Trophoblast cell (in vitro differentiated cells and primary cell): ENCODE measurements around the gene SHQ1.
A peak's percentile ranks its signal among the peaks of the same experiment; 100 is the strongest.

Experiments used
- DNase-seq, 2 donors: peaks; one replicate each; pipeline ENCODE4 v3.0.0-alpha.2; 2016
- H2AFZ ChIP-seq: 2 replicates; pipeline ENCODE4 v1.6.1; 2013; ENCODE audit warnings: low read length, moderate library complexity, mild to moderate bottlenecking; ENCODE audit not compliant: insufficient read depth, poor library complexity
- H2AK5ac ChIP-seq: 2 replicates; pipeline ENCODE4 v1.6.1; 2013; ENCODE audit warnings: mild to moderate bottlenecking, low read length
- H2BK120ac ChIP-seq: 2 replicates; pipeline ENCODE4 v1.6.1; 2013; ENCODE audit warnings: low read length, mild to moderate bottlenecking, moderate library complexity; ENCODE audit not compliant: insufficient read depth, poor library complexity
- H2BK12ac ChIP-seq: 2 replicates; pipeline ENCODE4 v1.6.1; 2013; ENCODE audit warnings: mild to moderate bottlenecking, low read length, moderate library complexity
- H2BK5ac ChIP-seq: 2 replicates; pipeline ENCODE4 v1.6.1; 2013; ENCODE audit warnings: low read length, low read depth, moderate library complexity, mild to moderate bottlenecking; ENCODE audit not compliant: poor library complexity
- H3K14ac ChIP-seq: 2 replicates; pipeline ENCODE4 v1.6.1; 2013; ENCODE audit warnings: mild to moderate bottlenecking, low read length
- H3K18ac ChIP-seq: 2 replicates; pipeline ENCODE4 v1.6.1; 2013; ENCODE audit warnings: mild to moderate bottlenecking, low read length
- H3K23ac ChIP-seq: 2 replicates; pipeline ENCODE4 v1.6.1; 2013; ENCODE audit warnings: low read length
- H3K27ac ChIP-seq: 2 replicates; pipeline ENCODE4 v1.5.1; 2013; ENCODE audit warnings: low read depth, mild to moderate bottlenecking, inconsistent platforms, low read length, moderate library complexity
- H3K27me3 ChIP-seq: 2 replicates; pipeline ENCODE4 v1.6.1; 2013; ENCODE audit warnings: inconsistent platforms, mild to moderate bottlenecking, low read length, moderate library complexity; ENCODE audit not compliant: insufficient read depth
- H3K36me3 ChIP-seq, 2 experiments: 1 replicate in 1 of 2; 2 replicates in 1 of 2; pipeline ENCODE4 v1.6.1; 2013; ENCODE audit warnings: low read length in 2 of 2, mild to moderate bottlenecking in 2 of 2, moderate library complexity in 1 of 2; ENCODE audit not compliant: insufficient read depth in 2 of 2, control insufficient read depth in 1 of 2
- H3K4ac ChIP-seq: 2 replicates; pipeline ENCODE4 v1.6.1; 2013; ENCODE audit warnings: low read depth, mild to moderate bottlenecking, low read length, moderate library complexity
- H3K4me1 ChIP-seq, 2 experiments: 1 replicate in 1 of 2; 2 replicates in 1 of 2; pipeline ENCODE4 v1.6.1; 2013; ENCODE audit warnings: low read length in 2 of 2, mild to moderate bottlenecking in 2 of 2, moderate library complexity in 1 of 2; ENCODE audit not compliant: insufficient read depth in 2 of 2, control insufficient read depth in 1 of 2
- H3K4me2 ChIP-seq: 2 replicates; pipeline ENCODE4 v1.6.1; 2013; ENCODE audit warnings: inconsistent platforms, mild to moderate bottlenecking, low read length, moderate library complexity
- H3K4me3 ChIP-seq: 2 replicates; pipeline ENCODE4 v1.5.1; 2013; ENCODE audit warnings: mild to moderate bottlenecking, low read depth, low read length, inconsistent platforms
- H3K79me1 ChIP-seq: one replicate; pipeline ENCODE4 v1.6.1; 2013; ENCODE audit warnings: low read length
- H3K79me2 ChIP-seq: 2 replicates; pipeline ENCODE4 v1.6.1; 2013; ENCODE audit warnings: low read length, mild to moderate bottlenecking; ENCODE audit not compliant: control insufficient read depth, insufficient read depth, poor library complexity
- H3K9ac ChIP-seq: 2 replicates; pipeline ENCODE4 v1.6.1; 2013; ENCODE audit warnings: mild to moderate bottlenecking, low read length
- H3K9me3 ChIP-seq: 2 replicates; pipeline ENCODE4 v1.6.1; 2013; ENCODE audit warnings: low read depth, mild to moderate bottlenecking, control low read depth, inconsistent platforms, low read length; ENCODE audit not compliant: insufficient read depth
- H4K12ac ChIP-seq: 2 replicates; pipeline ENCODE4 v1.6.1; 2013; ENCODE audit warnings: low read depth, mild to moderate bottlenecking, low read length, moderate library complexity
- H4K8ac ChIP-seq: 2 replicates; pipeline ENCODE4 v1.6.1; 2013; ENCODE audit warnings: low read depth, mild to moderate bottlenecking, low read length, moderate library complexity
- H4K91ac ChIP-seq: one replicate; pipeline ENCODE4 v1.6.1; 2013; ENCODE audit warnings: low read depth, mild to moderate bottlenecking, low read length, moderate library complexity
- WGBS: extraction: QIAGEN DNeasy Blood & Tissue Kit; methylation state at CpG from one replicate; pipeline ENCODE4 v1.1.7; 2013; ENCODE audit warnings: missing lambda C conversion rate; ENCODE audit not compliant: insufficient read length, insufficient coverage; ENCODE audit errors: extremely low coverage; 5-methylcytosine and 5-hydroxymethylcytosine counted together

SHQ1 gene

GRCh38 chr3:72750405-72750965, 97.8 kb downstream of the SHQ1 start:
- DNase-seq: no peak
- Histone ChIP-seq H3K23ac (no peak overlapping the region), H3K9ac (no peak overlapping the region), H3K4me1 (peaks cover 0 to 7% of the 10 kb centered on the region in 2 experiments), H2BK5ac (no peak overlapping the region), H3K27me3 (no peaks in the 10 kb centered on the region), H3K4me3 (no peak overlapping the region), H2AK5ac (no peak overlapping the region), H3K9me3 (no peaks in the 10 kb centered on the region), H3K79me2 (no peaks in the 10 kb centered on the region), H3K36me3 (peaks cover 0 to 1% of the 10 kb centered on the region in 2 experiments), H2AFZ (no peak overlapping the region), H4K91ac (no peak overlapping the region), H3K14ac (no peak overlapping the region), H3K18ac (no peak overlapping the region), H4K12ac (no peak overlapping the region), H4K8ac (no peak overlapping the region), H2BK12ac (no peak overlapping the region), H3K27ac (no peak overlapping the region), H3K4me2 (no peak overlapping the region), H2BK120ac (no peak overlapping the region), H3K79me1 (no peaks in the 10 kb centered on the region), H3K4ac (no peak overlapping the region)
- WGBS: no CpG with 5 or more reads among the region's 4 CpGs

GRCh38 chr3:72748659-72749058, 99.6 kb downstream of the SHQ1 start:
- H3K4me1 ChIP-seq: peaks cover 2 to 7% of the 10 kb centered on the region in 2 experiments
- no peaks in the 10 kb centered on the region for H3K79me2 ChIP-seq
- H3K36me3 ChIP-seq: peaks cover 0 to 1% of the 10 kb centered on the region in 2 experiments
- H3K4ac ChIP-seq: no peak overlapping the region
- DNase-seq: no peak
- H4K12ac ChIP-seq: no peak overlapping the region
- H2BK120ac ChIP-seq: no peak overlapping the region
- H3K4me3 ChIP-seq: no peak overlapping the region
- H2BK12ac ChIP-seq: no peak overlapping the region
- WGBS: no CpG with 5 or more reads among the region's 6 CpGs
- no peak overlapping the region for H2BK5ac ChIP-seq
- H3K14ac ChIP-seq: no peak overlapping the region
- no peaks in the 10 kb centered on the region for H3K9me3 ChIP-seq
- H3K27me3 ChIP-seq: no peaks in the 10 kb centered on the region
- H3K4me2 ChIP-seq: no peak overlapping the region
- H3K23ac ChIP-seq: no peak overlapping the region
- no peak overlapping the region for H2AK5ac ChIP-seq
- H4K91ac ChIP-seq: no peak overlapping the region
- no peak overlapping the region for H3K27ac ChIP-seq
- H3K9ac ChIP-seq: no peak overlapping the region
- no peak overlapping the region for H4K8ac ChIP-seq
- H3K79me1 ChIP-seq: no peaks in the 10 kb centered on the region
- H3K18ac ChIP-seq: no peak overlapping the region
- no peak overlapping the region for H2AFZ ChIP-seq

- no peaks in the 10 kb centered on the region for H3K27me3 ChIP-seq
- no peak overlapping the region for H3K4me2 ChIP-seq
- no peak overlapping the region for H3K9ac ChIP-seq
- H4K8ac ChIP-seq: no peak overlapping the region
- no peak overlapping the region for H3K18ac ChIP-seq
- no peak overlapping the region for H4K12ac ChIP-seq
- H3K79me2 ChIP-seq: no peaks in the 10 kb centered on the region
- H3K27ac ChIP-seq: no peak overlapping the region
- H3K4me3 ChIP-seq: no peak overlapping the region
- H4K91ac ChIP-seq: no peak overlapping the region
- peaks cover 2 to 7% of the 10 kb centered on the region in 2 experiments for H3K4me1 ChIP-seq
- no peak overlapping the region for H2BK120ac ChIP-seq
- no peaks in the 10 kb centered on the region for H3K9me3 ChIP-seq
- peak in 1 of 2 donors; percentile 44 for DNase-seq
- WGBS: no CpG with 5 or more reads among the region's 11 CpGs
- H3K4ac ChIP-seq: no peak overlapping the region
- no peak overlapping the region for H2AK5ac ChIP-seq
- no peak overlapping the region for H2BK12ac ChIP-seq
- H2BK5ac ChIP-seq: no peak overlapping the region
- no peak overlapping the region for H2AFZ ChIP-seq
- no peak overlapping the region for H3K23ac ChIP-seq
- H3K79me1 ChIP-seq: no peaks in the 10 kb centered on the region
- H3K14ac ChIP-seq: no peak overlapping the region
- no peaks in the 10 kb centered on the region for H3K36me3 ChIP-seq
Measured at GRCh38 chr3:72746430-72747411, 101.5 kb downstream of the SHQ1 start.

- Histone ChIP-seq H3K79me1 (no peaks in the 10 kb centered on the region), H3K4me2 (no peak overlapping the region), H3K36me3 (no peaks in the 10 kb centered on the region), H3K4me3 (no peak overlapping the region), H3K27me3 (no peaks in the 10 kb centered on the region), H4K91ac (no peak overlapping the region), H3K14ac (no peak overlapping the region), H2BK12ac (no peak overlapping the region), H2BK5ac (no peak overlapping the region), H4K8ac (no peak overlapping the region), H4K12ac (no peak overlapping the region), H3K18ac (no peak overlapping the region), H3K4me1 (peaks cover 2 to 7% of the 10 kb centered on the region in 2 experiments), H3K79me2 (no peaks in the 10 kb centered on the region), H3K4ac (no peak overlapping the region), H3K27ac (no peak overlapping the region), H3K9ac (no peak overlapping the region), H3K9me3 (no peaks in the 10 kb centered on the region), H2BK120ac (no peak overlapping the region), H3K23ac (no peak overlapping the region), H2AFZ (no peak overlapping the region), H2AK5ac (no peak overlapping the region)
- DNase-seq: no peak
- no CpG with 5 or more reads among the region's 17 CpGs for WGBS
Measured at GRCh38 chr3:72745146-72745999, 102.9 kb downstream of the SHQ1 start.
